ENCODE measurements around the gene GMEB2. TPM values are rescaled to one million over a fixed set of nuclear protein-coding genes. Genes with fewer than 3 reads are reported as not detected.
"Not testable (repeated sequence)": the region's sequence is repeated elsewhere in the genome, so short reads cannot be mapped to it uniquely, and the experiment has no call there.

GMEB2 gene
- total RNA-seq, 1 donor = 10.8 TPM

DNA sequence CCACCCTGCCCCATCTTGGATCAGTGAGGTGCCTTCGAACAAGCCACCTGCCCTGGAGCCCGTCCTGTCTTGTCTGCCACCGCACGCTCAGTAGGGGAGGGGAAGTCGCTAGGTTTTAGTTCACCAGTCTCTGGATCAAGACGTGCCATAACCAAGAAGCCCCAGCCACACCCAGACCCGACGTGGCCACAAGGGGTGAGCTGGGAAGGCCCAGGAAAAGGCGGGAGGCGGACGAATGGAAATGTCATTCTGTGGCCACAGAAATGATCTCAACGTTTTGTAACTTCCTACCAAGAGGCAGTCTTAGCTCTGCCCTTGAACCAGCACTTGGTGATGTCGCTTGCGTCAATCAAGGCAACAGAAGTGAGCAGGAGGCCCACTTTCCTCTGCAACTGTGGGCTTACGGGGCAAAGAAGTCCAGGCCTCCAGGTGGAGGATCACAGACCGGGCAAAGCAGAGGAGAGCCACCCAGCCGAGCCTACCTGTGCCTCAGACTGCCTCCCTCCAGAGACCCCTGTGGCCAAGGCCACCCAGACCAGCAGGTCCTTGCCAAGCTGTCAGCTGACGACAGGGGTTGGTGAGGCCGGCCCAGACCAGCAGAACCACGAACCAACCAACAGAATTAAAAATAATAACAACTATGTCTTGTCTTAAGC is 14.5 kb downstream of the GMEB2 start:
- TF ChIP-seq, protein P1, sequence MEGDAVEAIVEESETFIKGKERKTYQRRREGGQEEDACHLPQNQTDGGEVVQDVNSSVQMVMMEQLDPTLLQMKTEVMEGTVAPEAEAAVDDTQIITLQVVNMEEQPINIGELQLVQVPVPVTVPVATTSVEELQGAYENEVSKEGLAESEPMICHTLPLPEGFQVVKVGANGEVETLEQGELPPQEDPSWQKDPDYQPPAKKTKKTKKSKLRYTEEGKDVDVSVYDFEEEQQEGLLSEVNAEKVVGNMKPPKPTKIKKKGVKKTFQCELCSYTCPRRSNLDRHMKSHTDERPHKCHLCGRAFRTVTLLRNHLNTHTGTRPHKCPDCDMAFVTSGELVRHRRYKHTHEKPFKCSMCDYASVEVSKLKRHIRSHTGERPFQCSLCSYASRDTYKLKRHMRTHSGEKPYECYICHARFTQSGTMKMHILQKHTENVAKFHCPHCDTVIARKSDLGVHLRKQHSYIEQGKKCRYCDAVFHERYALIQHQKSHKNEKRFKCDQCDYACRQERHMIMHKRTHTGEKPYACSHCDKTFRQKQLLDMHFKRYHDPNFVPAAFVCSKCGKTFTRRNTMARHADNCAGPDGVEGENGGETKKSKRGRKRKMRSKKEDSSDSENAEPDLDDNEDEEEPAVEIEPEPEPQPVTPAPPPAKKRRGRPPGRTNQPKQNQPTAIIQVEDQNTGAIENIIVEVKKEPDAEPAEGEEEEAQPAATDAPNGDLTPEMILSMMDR (IDR thresholded peaks at IDR 0.05; ENCODE audit: insufficient read depth, low read depth, low read length) = no peak
- no peak for DNase-seq (ENCODE audit: low read depth)
- no peak overlapping the region for H3K4me3 ChIP-seq (ENCODE audit: low read depth, low read length)

DNA sequence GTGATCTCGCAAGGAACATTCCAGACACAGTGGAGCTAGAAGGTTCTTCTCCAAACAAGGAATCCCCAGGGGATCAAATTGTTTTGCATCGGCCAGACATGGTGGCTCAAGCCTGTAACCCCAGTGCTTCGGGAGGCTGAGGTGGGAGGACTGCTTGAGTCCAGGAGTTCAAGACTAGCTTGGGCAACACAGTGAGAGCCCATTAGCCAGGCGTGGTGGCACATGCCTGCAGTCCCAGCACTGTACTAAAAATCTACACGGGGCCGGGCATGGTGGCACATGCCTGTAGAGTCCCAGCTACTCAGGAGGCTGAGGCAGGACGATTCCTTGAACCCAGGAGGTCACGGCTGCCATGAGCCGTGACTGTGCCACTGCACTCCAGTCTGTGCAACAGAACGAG is 15.3 kb downstream of the GMEB2 start:
- DNase-seq (ENCODE audit: low read depth) = no peak
- TF ChIP-seq, protein P1 (IDR thresholded peaks at IDR 0.05; ENCODE audit: insufficient read depth, low read depth, low read length) = no peak
- no peak overlapping the region for H3K4me3 ChIP-seq (ENCODE audit: low read depth, low read length)

DNA sequence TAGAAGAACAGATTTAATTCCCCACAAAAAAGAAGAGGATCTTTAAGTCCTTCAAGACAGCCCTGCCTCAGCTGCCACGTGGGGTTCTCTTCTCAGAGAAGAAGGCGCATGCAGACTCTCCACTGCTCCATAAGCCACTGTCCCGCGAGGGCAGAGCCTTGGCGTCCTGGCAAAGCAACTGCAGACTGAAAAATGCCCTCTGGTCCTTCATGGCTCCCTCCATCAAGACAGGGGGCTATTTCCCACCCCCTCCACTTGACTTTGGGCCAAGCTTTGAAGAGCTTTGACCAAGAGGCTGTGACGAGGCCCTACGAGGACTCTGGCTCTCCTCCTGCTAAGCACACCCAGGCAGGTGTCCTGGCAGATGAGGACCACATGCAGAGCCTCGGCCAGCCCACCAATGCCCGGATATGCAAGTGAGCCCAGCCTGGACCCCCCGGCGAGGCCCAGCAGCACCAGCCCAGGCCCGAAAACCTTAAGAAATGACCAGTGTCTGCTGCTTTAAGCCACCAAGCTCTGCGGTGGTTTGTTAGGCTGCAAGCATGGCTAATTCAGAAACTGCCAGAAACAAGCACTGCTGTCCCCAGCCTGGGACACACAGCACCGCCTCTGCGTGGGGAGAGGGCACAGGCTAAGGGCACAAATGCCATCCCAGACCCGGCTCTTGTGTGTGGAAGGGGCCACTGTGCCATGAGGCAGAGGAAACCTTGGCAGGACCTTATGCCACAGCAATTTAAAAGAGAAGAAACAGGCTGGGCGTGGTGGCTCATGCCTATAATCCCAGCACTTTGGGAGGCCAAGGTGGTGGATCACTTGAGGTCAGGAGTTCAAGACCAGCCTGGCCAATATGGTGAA is 16.1 kb downstream of the GMEB2 start:
- H3K4me3 ChIP-seq (ENCODE audit: low read depth, low read length) = no peak overlapping the region
- no peak for DNase-seq (ENCODE audit: low read depth)
- TF ChIP-seq, protein P1 (IDR thresholded peaks at IDR 0.05; ENCODE audit: insufficient read depth, low read depth, low read length) = no peak

DNA sequence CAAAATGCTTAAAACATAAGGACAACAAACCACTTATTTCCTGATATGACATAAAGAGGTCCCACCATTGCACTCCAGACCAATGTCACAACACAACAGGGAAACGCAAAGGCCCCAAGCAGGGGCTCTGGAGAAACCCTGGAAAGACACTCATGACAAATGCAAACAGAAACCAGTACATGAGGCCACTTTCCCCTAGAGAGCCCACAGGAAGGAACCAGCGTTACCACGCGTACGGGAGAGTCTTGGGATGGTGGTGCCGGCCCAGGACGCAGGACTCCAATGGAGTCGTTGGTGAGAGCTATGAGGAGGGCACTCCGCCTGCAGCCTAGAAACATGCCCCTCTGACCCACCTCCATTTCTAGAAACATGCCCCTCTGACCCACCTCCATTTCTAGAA is 20.2 kb downstream of the GMEB2 start:
- TF ChIP-seq, protein P1 (IDR thresholded peaks at IDR 0.05; ENCODE audit: insufficient read depth, low read depth, low read length) = no peak
- DNase-seq (ENCODE audit: low read depth) = no peak
- no peak overlapping the region for H3K4me3 ChIP-seq (ENCODE audit: low read depth, low read length)

DNA sequence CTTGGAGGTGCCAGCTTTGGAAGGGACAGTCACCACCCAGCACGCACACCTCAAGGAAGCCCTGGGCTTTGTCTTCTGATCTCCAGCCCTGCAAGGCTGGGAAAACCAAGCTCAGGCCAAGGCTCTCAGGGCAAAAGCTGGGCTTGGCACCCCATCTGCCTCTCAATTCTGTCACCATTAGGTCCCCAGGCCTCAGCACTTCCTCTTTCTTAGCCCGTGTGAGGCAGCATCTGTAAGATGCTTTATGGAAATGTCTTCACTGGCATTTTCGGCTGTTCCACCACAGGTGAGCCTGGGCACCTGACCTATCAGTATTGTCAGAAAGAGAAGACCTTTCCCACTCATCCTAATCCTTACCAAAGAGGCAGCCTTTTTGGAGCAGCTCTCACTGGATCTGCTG is 24.6 kb downstream of the GMEB2 start:
- no peak overlapping the region for H3K4me3 ChIP-seq (ENCODE audit: low read depth, low read length)
- TF ChIP-seq, protein P1 (IDR thresholded peaks at IDR 0.05; ENCODE audit: insufficient read depth, low read depth, low read length) = no peak
- DNase-seq (ENCODE audit: low read depth) = no peak

DNA sequence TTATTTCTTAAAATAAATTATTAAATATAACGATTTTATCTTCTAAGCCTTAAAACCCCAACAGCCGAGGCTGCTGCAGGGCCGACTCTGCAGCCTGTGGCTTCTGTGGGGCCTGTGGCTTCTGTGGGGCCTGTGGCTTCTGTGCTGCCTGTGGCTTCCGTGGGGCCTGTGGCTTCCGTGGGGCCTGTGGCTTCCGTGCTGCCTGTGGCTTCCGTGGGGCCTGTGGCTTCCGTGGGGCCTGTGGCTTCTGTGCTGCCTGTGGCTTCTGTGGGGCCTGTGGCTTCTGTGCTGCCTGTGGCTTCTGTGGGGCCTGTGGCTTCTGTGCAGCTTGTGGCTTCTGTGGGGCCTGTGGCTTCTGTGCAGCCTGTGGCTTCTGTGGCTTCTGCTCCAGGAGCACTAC is 25.2 kb downstream of the GMEB2 start:
- not testable (repeated sequence) for H3K4me3 ChIP-seq (ENCODE audit: low read depth, low read length); DNase-seq (ENCODE audit: low read depth)

DNA sequence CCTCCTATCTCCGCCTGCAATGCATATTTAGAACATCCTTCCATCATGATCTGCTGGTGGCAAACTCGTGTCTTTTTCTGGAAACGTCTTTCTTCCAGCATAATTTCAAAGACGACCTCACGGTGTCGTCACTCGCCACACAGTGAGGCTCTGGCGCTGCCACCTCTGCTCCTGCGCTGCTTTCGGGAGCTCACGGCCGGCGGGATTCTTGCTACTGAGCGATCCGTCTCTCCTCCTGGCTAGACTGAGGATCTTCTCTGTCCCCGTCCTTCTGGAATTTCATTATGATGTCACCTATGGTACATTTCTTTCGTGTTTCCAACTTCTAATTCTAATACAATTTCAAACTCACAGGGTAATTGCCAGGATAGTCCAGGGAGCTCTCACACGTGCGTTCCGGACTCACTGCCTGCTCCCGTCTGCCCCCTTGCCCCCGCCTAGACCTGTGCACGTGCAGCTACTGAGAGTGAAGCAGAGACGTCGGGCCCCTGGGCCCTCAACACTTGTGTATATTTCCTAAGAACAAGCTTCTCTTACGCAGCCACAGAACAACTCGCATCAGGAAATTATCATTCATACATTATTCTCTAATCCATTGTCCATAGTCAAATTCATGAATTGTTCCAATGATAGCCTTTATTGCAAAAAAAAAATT is 27.4 kb downstream of the GMEB2 start:
- no peak for DNase-seq (ENCODE audit: low read depth)
- TF ChIP-seq, protein P1 (IDR thresholded peaks at IDR 0.05; ENCODE audit: insufficient read depth, low read depth, low read length) = no peak
- no peak overlapping the region for H3K4me3 ChIP-seq (ENCODE audit: low read depth, low read length)
